H1 (cell line): ENCODE data around the gene SLC4A8. TPM values are rescaled to one million over a fixed set of nuclear protein-coding genes. Genes with fewer than 3 reads are reported as not detected.

Experiments used
- CTCF ChIA-PET: fragments of 300-600 bp; sonication (Branson Sonifier 250); formaldehyde crosslinking; loops from one replicate; lab custom pipeline; 2021; ENCODE audit not compliant: partially characterized antibody; lab: Charles Lee
- POLR2A ChIA-PET: fragments of 300-600 bp; sonication (Branson Sonifier 250); formaldehyde crosslinking; loops from one replicate; lab custom pipeline; 2021; ENCODE audit warnings: inconsistent platforms; ENCODE audit not compliant: partially characterized antibody; lab: Charles Lee
- DNase-seq, 2 experiments: peaks; one replicate each; pipeline versions ENCODE4 v3.0.0 to v3.0.0-alpha.2; 2010 to 2022; ENCODE audit warnings: low spot score in 2 of 2, low read depth in 1 of 2, mixed read lengths in 1 of 2
- FAIRE-seq: peaks from 2 replicates; lab custom pipeline; 2011; peaks lifted over from hg19 to GRCh38; lab: Jason Lieb, UNC
- H2AFZ ChIP-seq: 2 replicates; pipeline ENCODE4 v1.8.1; 2012; ENCODE audit warnings: low read length, inconsistent platforms
- H2AK5ac ChIP-seq: 2 replicates; pipeline ENCODE4 v1.6.1; 2013; ENCODE audit warnings: low read depth, low read length
- H2BK120ac ChIP-seq: replicated peaks from 2 replicates; pipeline ENCODE3; 2013; ENCODE audit warnings: low read depth, low read length, inconsistent platforms
- H2BK12ac ChIP-seq: 2 replicates; pipeline ENCODE4 v1.6.1; 2013; ENCODE audit warnings: low read depth, low read length
- H2BK15ac ChIP-seq: 2 replicates; pipeline ENCODE4 v1.6.1; 2013; ENCODE audit warnings: low read length
- H2BK20ac ChIP-seq: 2 replicates; pipeline ENCODE4 v1.6.1; 2013; ENCODE audit warnings: low read length
- H2BK5ac ChIP-seq: 2 replicates; pipeline ENCODE4 v1.6.1; 2013; ENCODE audit warnings: low read depth, low read length
- H3K14ac ChIP-seq: 2 replicates; pipeline ENCODE4 v1.6.1; 2013; ENCODE audit warnings: inconsistent platforms; ENCODE audit not compliant: insufficient read length
- H3K18ac ChIP-seq: 2 replicates; pipeline ENCODE4 v1.6.1; 2013; ENCODE audit warnings: low read length; ENCODE audit errors: extremely low read depth
- H3K23ac ChIP-seq: 2 replicates; pipeline ENCODE4 v1.6.1; 2013; ENCODE audit warnings: inconsistent platforms; ENCODE audit not compliant: insufficient read length
- H3K23me2 ChIP-seq: 2 replicates; pipeline ENCODE4 v1.6.1; 2013; ENCODE audit warnings: low read depth, low read length
- H3K27ac ChIP-seq: 2 replicates; pipeline ENCODE4 v1.6.1; 2011; ENCODE audit warnings: low read depth, low read length, inconsistent platforms
- H3K27me3 ChIP-seq, 4 experiments: replicated peaks in 1 of 4; 1 replicate in 1 of 4; 2 replicates in 3 of 4; pipeline versions ENCODE4 v1.6.1 to v1.8.1; 2011 to 2013; ENCODE audit warnings: low read length in 3 of 4, mild to moderate bottlenecking in 3 of 4, inconsistent platforms in 2 of 4, mixed read lengths in 2 of 4, moderate library complexity in 1 of 4; ENCODE audit not compliant: control insufficient read depth in 3 of 4, insufficient read depth in 3 of 4; ENCODE audit errors: extremely low read depth in 1 of 4
- H3K36me3 ChIP-seq, 4 experiments: 2 replicates each; pipeline versions ENCODE4 v1.6.1 to v1.8.1; 2011 to 2013; ENCODE audit warnings: mild to moderate bottlenecking in 4 of 4, low read length in 3 of 4, moderate library complexity in 2 of 4, control low read depth in 1 of 4, inconsistent platforms in 1 of 4; ENCODE audit not compliant: insufficient read depth in 4 of 4, control insufficient read depth in 2 of 4
- H3K4ac ChIP-seq: replicated peaks from 2 replicates; pipeline ENCODE3; 2013; ENCODE audit warnings: low read length, low read depth, mixed read lengths, inconsistent platforms; ENCODE audit not compliant: insufficient read length
- H3K4me1 ChIP-seq, 4 experiments: replicated peaks in 1 of 4; 1 replicate in 1 of 4; 2 replicates in 3 of 4; pipeline versions ENCODE4 v1.6.1 to v1.8.1; 2011 to 2013; ENCODE audit warnings: low read length in 3 of 4, inconsistent platforms in 2 of 4, mixed read lengths in 1 of 4; ENCODE audit not compliant: insufficient read depth in 4 of 4, control insufficient read depth in 3 of 4
- H3K4me2 ChIP-seq, 2 experiments: 2 replicates each; pipeline versions ENCODE4 v1.6.1 to v1.8.1; 2011 to 2013; ENCODE audit warnings: low read depth in 2 of 2, low read length in 2 of 2, control low read depth in 1 of 2, inconsistent platforms in 1 of 2, mild to moderate bottlenecking in 1 of 2; ENCODE audit not compliant: insufficient read depth in 1 of 2
- H3K4me3 ChIP-seq, 4 experiments: fragments of 200-600, 300-600 bp in 1 of 4; sonication (generic), shearing (Covaris generic), sonication (Bioruptor Twin) in 1 of 4; 2 replicates each; pipeline versions ENCODE4 v1.5.1 to v1.8.1; 2011 to 2016; ENCODE audit warnings: low read length in 4 of 4, low read depth in 3 of 4, control low read depth in 2 of 4, inconsistent platforms in 2 of 4, mild to moderate bottlenecking in 2 of 4, mixed read lengths in 1 of 4, moderate library complexity in 1 of 4; ENCODE audit not compliant: insufficient read depth in 2 of 4; ENCODE audit errors: extremely low read depth in 1 of 4
- H3K56ac ChIP-seq: replicated peaks from 2 replicates; pipeline ENCODE3; 2013; ENCODE audit warnings: low read depth, mild to moderate bottlenecking, mixed read lengths, low read length, inconsistent platforms; ENCODE audit not compliant: insufficient read length
- H3K79me1 ChIP-seq: 2 replicates; pipeline ENCODE4 v1.6.1; 2013; ENCODE audit warnings: low read depth, low read length, control low read depth
- H3K79me2 ChIP-seq, 2 experiments: 2 replicates each; pipeline versions ENCODE4 v1.6.1 to v1.8.1; 2012 to 2013; ENCODE audit warnings: low read length in 2 of 2, mild to moderate bottlenecking in 2 of 2, inconsistent platforms in 1 of 2; ENCODE audit not compliant: insufficient read depth in 2 of 2, control insufficient read depth in 1 of 2
- H3K9ac ChIP-seq, 4 experiments: replicated peaks in 1 of 4; 1 replicate in 1 of 4; 2 replicates in 3 of 4; pipeline versions ENCODE4 v1.6.1 to v1.8.1; 2011 to 2013; ENCODE audit warnings: low read depth in 3 of 4, low read length in 3 of 4, control low read depth in 2 of 4, mild to moderate bottlenecking in 2 of 4, moderate library complexity in 2 of 4, inconsistent platforms in 1 of 4; ENCODE audit errors: extremely low read depth in 1 of 4
- H3K9me3 ChIP-seq, 2 experiments: 2 replicates each; pipeline versions ENCODE4 v1.6.1 to v1.8.1; 2012 to 2013; ENCODE audit warnings: mild to moderate bottlenecking in 2 of 2, moderate library complexity in 2 of 2, control low read depth in 1 of 2, inconsistent platforms in 1 of 2, low read depth in 1 of 2, low read length in 1 of 2, mixed read lengths in 1 of 2; ENCODE audit not compliant: insufficient read depth in 2 of 2
- H4K20me1 ChIP-seq, 2 experiments: replicated peaks in 1 of 2; 2 replicates each; pipeline versions ENCODE3 to v1.8.1; 2011 to 2013; ENCODE audit warnings: inconsistent platforms in 2 of 2, low read length in 2 of 2, mild to moderate bottlenecking in 1 of 2; ENCODE audit not compliant: insufficient read depth in 2 of 2, control insufficient read depth in 1 of 2
- H4K5ac ChIP-seq: 2 replicates; pipeline ENCODE4 v1.6.1; 2013; ENCODE audit warnings: low read length, low read depth, mixed read lengths, inconsistent platforms; ENCODE audit not compliant: insufficient read length
- H4K8ac ChIP-seq: 2 replicates; pipeline ENCODE4 v1.8.0; 2013; ENCODE audit warnings: mild to moderate bottlenecking, moderate library complexity, low read length, inconsistent platforms; ENCODE audit not compliant: insufficient read depth; ENCODE audit errors: extremely low read depth
- H4K91ac ChIP-seq: replicated peaks from 2 replicates; pipeline ENCODE3; 2013; ENCODE audit warnings: low read length, mixed read lengths, inconsistent platforms; ENCODE audit not compliant: insufficient read length
- ATF3 ChIP-seq: IDR thresholded peaks from 2 replicates; pipeline ENCODE4 v1.6.1; 2011; ENCODE audit warnings: low read depth, mild to moderate bottlenecking, low read length; ENCODE audit not compliant: insufficient read depth
- CHD2 ChIP-seq: IDR thresholded peaks from 2 replicates; pipeline ENCODE4 v1.6.1; 2012; ENCODE audit warnings: low read length, improper control_type of control experiment
- CTCF ChIP-seq, 3 experiments: IDR thresholded peaks; 1 replicate in 2 of 3; 2 replicates in 1 of 3; pipeline versions ENCODE4 v1.5.1 to v1.6.1; 2011; ENCODE audit warnings: low read length in 3 of 3, mild to moderate bottlenecking in 3 of 3, inconsistent platforms in 2 of 3, low read depth in 1 of 3, moderate library complexity in 1 of 3; ENCODE audit not compliant: insufficient read depth in 1 of 3; ENCODE audit errors: control extremely low read depth in 1 of 3
- JUND ChIP-seq: IDR thresholded peaks from 2 replicates; pipeline ENCODE4 v1.6.1; 2011; ENCODE audit warnings: mild to moderate bottlenecking, improper control_type of control experiment, low read length
- TAF1 ChIP-seq: IDR thresholded peaks from 2 replicates; pipeline ENCODE4 v1.6.1; 2011; ENCODE audit warnings: mild to moderate bottlenecking, low read depth, low read length
- WGBS, 2 experiments: shearing (Covaris generic) in 1 of 2; methylation state at CpG; one replicate each; pipeline versions ENCODE4 v1.1.6 to v1.1.7; 2013 to 2015; ENCODE audit warnings: low lambda C conversion rate in 2 of 2, mixed read lengths in 2 of 2, inconsistent platforms in 1 of 2, low coverage in 1 of 2, missing lambda C conversion rate in 1 of 2; ENCODE audit not compliant: insufficient replicate concordance in 2 of 2, insufficient coverage in 1 of 2, insufficient read length in 1 of 2; ENCODE audit errors: extremely low coverage in 1 of 2, missing lambda C conversion rate in 1 of 2; 5-methylcytosine and 5-hydroxymethylcytosine counted together
- polyA plus RNA-seq, 7 experiments: library from polyadenylated mRNA; depleted of rRNA in 3 of 7; stranded (reverse) in 5 of 7; unstranded in 2 of 7; fragments of >200 nt in 5 of 7; fragments of 200-250 nt in 2 of 7; gene quantifications; 1 replicate in 5 of 7; 2 replicates in 1 of 7; 4 replicates in 1 of 7; pipeline versions ENCODE4 v1.2.1 to v1.2.3, GENCODE V29; 2011 to 2013; ENCODE audit warnings: missing spikeins in 2 of 7, mixed read lengths in 2 of 7
- total RNA-seq: library from RNA; stranded (reverse); fragmentation: NEBNext Ultra II Directional; extraction: Animal tissue kit (Norgen Biotek cat#: 25700); gene quantifications from 2 replicates; pipeline ENCODE4 v1.2.1, GENCODE V29; 2021

The SLC4A8 gene
- total and polyA plus RNA-seq, 2 of the 8 experiments (the other 6 are each of a cell fraction or from before 2014, with no cell fraction given), result 11.2 to 13.4 TPM

GRCh38 chr12:51538149-51538548, 113.5 kb downstream of the SLC4A8 start:
- H3K27me3 ChIP-seq, result no peaks in the 10 kb centered on the region
- H3K9ac ChIP-seq, result no peak overlapping the region
- no peak overlapping the region for H3K4me3 ChIP-seq
- H3K36me3 ChIP-seq, result no peaks in the 10 kb centered on the region
- H2BK20ac ChIP-seq, result no peak overlapping the region
- H4K20me1 ChIP-seq, result no peaks in the 10 kb centered on the region
- ChIA-PET CTCF (interaction anchor here (0.6 to 1.8 kb wide), 10 partner anchors 11 to 337 kb away, joined by 3 to 6 read pairs (median 4); no protein-coding TSS in a partner anchor), POLR2A (interaction anchor here (1.1 kb wide), 1 partner anchor 104 kb away, joined by 3 read pairs; no protein-coding TSS in a partner anchor)
- no peak overlapping the region for H3K23ac ChIP-seq
- H2BK15ac ChIP-seq, result no peak overlapping the region
- H4K91ac ChIP-seq, result no peak overlapping the region
- no peaks in the 10 kb centered on the region for H3K23me2 ChIP-seq
- no peak overlapping the region for H3K4me2 ChIP-seq
- H4K5ac ChIP-seq, result no peak overlapping the region
- FAIRE-seq, result no peak
- H3K18ac ChIP-seq, result no peak overlapping the region
- H2AK5ac ChIP-seq, result no peak overlapping the region
- H3K4me1 ChIP-seq, result peaks cover 2 to 14% (median 8%) of the 10 kb centered on the region in 4 experiments; a peak in 5 of 7 replicates
- no peak overlapping the region for H3K14ac ChIP-seq
- no peak overlapping the region for H2AFZ ChIP-seq
- H4K8ac ChIP-seq, result no peak overlapping the region
- H2BK12ac ChIP-seq, result no peak overlapping the region
- H3K79me1 ChIP-seq, result no peaks in the 10 kb centered on the region
- H3K4ac ChIP-seq, result no peak overlapping the region
- 83% methylated on average over 8 of the region's 8 CpGs; no CpG with 5 or more reads in 1 of the 2 experiments for WGBS, 2 experiments
- no peak overlapping the region for H2BK5ac ChIP-seq
- no peak overlapping the region for H3K56ac ChIP-seq
- H3K79me2 ChIP-seq, result no peaks in the 10 kb centered on the region
- H2BK120ac ChIP-seq, result no peak overlapping the region
- no peak overlapping the region for H3K27ac ChIP-seq
- H3K9me3 ChIP-seq, result no peaks in the 10 kb centered on the region
- no peak for DNase-seq
- TF ChIP-seq ATF3, result no peak
- TF ChIP-seq CHD2, result no peak
- no peak for TF ChIP-seq CTCF (IDR thresholded peaks at IDR 0.05; ENCODE audit: control extremely low read depth in 1 of 3, insufficient read depth in 1 of 3, low read depth in 1 of 3, low read length in 3 of 3)
- no peak for TF ChIP-seq TAF1
- no peak for TF ChIP-seq JUND
